CD4-positive, alpha-beta T cell treated with Interleukin-4 for 1 hour (primary cell): ENCODE measurements around the gene SMIM38.
"Not testable (repeated sequence)": the region's sequence is repeated elsewhere in the genome, so short reads cannot be mapped to it uniquely, and the experiment has no call there.

ENCODE experiments used
- DNase-seq, 2 donors: peaks; one replicate each; pipeline ENCODE4 v3.0.0-alpha.2; 2020 to 2022

SMIM38 gene

GRCh38 chr11:69141742-69142141 is 14.0 kb upstream of the SMIM38 start:
- no peak for DNase-seq

GRCh38 chr11:69142895-69143294 is 12.8 kb upstream of the SMIM38 start:
- DNase-seq: no peak

- no peak for DNase-seq
These were observed 11.3 kb upstream of the SMIM38 start for GRCh38 chr11:69144316-69145049.

GRCh38 chr11:69145050-69145380 is 10.7 kb upstream of the SMIM38 start:
- DNase-seq: no peak

DNA sequence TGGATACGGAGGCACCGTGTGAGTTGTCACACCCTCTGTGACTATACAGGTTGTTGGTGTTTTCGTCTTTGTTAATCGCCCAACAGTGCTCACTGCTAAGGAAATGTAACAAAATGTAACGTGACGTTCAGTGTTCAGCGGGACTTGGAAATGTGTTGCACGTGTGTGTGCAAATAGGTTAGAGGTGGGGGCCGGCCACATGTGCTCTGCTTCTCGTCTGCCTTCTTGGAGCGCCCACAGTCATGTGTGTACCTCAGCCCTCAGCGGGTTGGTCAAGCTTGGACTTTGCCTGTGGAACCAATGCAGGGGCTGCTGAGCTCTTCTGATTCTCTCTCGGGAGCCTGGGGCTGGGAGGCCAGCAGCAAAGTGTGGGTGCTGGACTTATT is 7.4 kb upstream of the SMIM38 start:
- DNase-seq: no peak

DNA sequence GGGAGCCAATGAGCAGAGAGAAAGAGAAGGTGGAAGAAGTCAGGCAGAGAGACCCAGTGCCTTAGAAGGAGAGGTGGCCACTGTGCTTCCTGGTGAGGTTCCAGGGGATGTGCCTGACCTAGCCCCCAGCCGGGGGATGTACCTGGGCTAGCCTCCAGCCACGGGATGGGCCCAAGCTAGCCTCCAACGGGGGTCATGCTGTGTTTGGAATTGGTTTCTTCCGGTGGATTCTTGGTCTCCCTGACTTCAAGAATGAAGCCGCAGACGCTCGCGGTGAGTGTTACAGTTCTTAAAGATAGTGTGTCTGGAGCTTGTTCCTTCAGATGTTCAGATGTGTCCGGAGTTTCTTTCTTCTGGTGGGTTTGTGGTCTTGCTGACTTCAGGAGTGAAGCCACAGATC is 6.9 kb upstream of the SMIM38 start:
- no peak for DNase-seq

- not testable (repeated sequence) for DNase-seq
These were observed 6.2 kb upstream of the SMIM38 start for GRCh38 chr11:69149338-69150045.

DNA sequence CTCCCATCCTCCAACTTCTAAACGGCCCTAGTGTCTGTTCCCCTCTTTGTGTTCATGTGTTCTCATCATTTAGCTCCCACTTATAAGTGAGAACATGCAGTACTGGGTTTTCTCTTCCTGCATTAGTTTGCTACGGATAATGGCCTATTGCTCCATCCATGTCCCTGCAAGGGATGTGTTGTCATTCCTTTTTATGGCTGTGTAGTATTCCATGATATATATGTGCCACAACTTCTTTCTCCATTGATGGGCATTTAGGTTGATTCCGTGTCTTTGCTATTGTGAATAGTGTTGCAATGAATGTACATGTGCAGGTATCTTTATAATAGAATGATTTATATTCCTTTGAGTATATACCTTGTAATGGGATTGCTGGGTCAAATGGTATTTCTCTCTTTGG is 5.6 kb upstream of the SMIM38 start:
- no peak for DNase-seq

- no peak for DNase-seq
These were observed 3.9 kb upstream of the SMIM38 start for GRCh38 chr11:69151836-69152235.

- no peak for DNase-seq
These were observed 2.9 kb upstream of the SMIM38 start for GRCh38 chr11:69152733-69153421.

- DNase-seq: no peak
These were observed 2.1 kb upstream of the SMIM38 start for GRCh38 chr11:69153661-69154060.

- DNase-seq: no peak
These were observed 1.4 kb upstream of the SMIM38 start for GRCh38 chr11:69154211-69154913.

- no peak for DNase-seq
These were observed 815 bp upstream of the SMIM38 start for GRCh38 chr11:69154938-69155301.

DNA sequence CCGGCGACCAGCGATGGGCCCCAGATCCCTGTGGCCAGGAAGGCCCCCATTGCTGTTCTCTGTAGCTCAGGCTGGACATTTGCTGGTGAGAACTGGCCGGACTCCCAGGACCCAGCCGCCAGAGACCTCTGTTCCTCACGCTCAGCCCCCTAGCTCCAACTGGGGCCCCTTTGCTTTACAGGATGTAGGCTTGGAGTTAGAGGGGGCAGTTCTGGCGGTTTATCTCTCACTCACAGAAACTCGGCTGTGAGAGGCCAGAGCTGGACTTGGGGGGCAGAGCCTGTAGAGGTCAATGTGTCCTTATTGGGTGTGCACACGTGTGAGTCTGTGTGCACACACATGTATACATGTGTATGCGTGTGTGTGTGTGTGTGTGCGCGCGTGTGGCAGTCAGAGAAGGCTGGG is 502 bp downstream of the SMIM38 start:
- DNase-seq: no peak

GRCh38 chr11:69156673-69157155 is 979 bp downstream of the SMIM38 start:
- DNase-seq: no peak

GRCh38 chr11:69157156-69157821 is 1.6 kb downstream of the SMIM38 start:
- DNase-seq: no peak

GRCh38 chr11:69157822-69158231 is 2.1 kb downstream of the SMIM38 start:
- DNase-seq: no peak

DNA sequence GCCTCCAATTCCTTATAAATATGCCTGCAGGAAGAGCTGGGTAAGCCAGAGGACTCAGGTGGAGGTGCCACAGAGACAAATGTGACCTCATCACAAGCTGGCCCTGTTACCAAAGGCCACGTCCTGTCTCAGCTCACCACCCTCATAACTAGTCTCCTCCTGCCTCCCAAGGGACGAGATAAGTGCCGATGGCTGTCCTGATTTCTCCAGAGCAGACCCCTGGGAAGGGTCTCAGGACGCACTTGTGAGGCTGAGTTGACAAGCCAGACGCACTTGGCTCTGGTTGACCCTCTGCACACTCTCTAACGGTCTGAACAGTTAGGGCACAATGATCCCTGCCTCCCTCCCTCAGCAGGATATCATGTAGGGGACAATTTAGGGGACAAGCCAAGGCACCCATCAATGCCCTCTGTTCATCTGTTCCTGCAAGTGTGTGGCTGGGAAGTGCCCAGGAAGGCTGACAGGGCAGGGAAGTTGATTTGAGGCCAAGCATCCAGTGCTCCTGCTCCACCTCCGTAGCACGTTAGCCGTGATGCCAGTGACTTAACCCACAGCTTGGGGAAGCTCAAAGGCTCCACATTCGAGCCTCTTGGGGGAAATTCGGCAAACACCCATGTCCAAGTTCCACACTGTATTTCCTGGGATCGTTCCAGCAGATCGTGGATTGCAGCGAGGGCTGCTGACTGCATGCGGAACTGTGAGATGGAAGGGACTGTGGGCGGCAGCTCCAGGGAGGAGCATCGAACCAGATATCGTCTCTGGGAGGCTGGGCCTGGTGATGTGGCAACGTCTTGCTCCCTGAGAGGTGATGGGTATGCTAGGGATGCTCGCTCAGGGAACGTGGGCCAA is 2.8 kb downstream of the SMIM38 start:
- no peak for DNase-seq

GRCh38 chr11:69159150-69159852 is 3.6 kb downstream of the SMIM38 start:
- no peak for DNase-seq

- no peak for DNase-seq
These were observed 4.8 kb downstream of the SMIM38 start for GRCh38 chr11:69160296-69161116.

- no peak for DNase-seq
These were observed 5.3 kb downstream of the SMIM38 start for GRCh38 chr11:69161117-69161407.
